Measurements from ENCODE around the gene LATS2.

LATS2 gene

DNA sequence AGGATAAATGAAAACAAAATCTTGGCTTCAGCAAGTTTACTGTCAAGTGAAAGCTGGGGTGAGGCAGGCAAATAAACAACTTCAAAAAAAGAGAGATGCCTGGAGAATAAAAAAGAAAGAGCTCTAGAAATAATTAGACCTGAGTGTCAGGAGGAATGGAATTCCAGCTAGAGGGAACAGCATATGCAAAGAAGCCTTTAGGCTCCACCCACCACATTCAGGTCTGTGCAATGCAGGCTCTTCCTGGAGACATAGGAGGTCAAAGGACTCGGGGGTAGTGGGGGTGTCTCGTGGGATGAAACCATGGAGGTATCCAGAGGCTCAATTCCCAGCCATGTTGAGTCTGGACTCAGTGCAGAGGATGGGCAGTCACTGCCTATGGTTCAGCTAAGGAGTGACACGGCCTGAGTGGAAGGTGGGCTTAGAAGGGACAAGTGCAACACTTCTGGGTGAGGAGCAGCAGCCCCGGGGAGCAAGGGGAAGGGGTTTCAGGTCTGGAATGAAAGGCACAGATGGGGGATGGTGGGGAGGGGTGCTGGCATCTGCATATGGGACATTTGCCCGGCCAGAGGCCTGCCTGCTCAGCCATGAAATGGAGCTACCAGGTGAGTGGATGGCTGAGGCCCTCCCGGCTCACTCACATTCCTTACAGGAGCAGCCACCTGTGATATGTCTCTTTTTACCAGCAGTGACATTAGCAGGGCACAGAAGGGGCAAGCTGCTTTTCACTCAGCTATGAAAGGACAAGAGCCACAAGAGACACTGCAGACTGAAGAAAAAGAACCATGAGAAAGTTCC, 12.3 kb downstream of the LATS2 start (continued):
- TF ChIP-seq, protein P1, sequence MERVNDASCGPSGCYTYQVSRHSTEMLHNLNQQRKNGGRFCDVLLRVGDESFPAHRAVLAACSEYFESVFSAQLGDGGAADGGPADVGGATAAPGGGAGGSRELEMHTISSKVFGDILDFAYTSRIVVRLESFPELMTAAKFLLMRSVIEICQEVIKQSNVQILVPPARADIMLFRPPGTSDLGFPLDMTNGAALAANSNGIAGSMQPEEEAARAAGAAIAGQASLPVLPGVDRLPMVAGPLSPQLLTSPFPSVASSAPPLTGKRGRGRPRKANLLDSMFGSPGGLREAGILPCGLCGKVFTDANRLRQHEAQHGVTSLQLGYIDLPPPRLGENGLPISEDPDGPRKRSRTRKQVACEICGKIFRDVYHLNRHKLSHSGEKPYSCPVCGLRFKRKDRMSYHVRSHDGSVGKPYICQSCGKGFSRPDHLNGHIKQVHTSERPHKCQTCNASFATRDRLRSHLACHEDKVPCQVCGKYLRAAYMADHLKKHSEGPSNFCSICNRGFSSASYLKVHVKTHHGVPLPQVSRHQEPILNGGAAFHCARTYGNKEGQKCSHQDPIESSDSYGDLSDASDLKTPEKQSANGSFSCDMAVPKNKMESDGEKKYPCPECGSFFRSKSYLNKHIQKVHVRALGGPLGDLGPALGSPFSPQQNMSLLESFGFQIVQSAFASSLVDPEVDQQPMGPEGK (CRISPR knock-in tag; IDR thresholded peaks at IDR 0.05; ENCODE audit: borderline replicate concordance), result no peak
- TF ChIP-seq ZNF565 (CRISPR knock-in tag; conservative IDR thresholded peaks at IDR 0.05; ENCODE audit: low read depth), result no peak
- TF ChIP-seq BACH2 (CRISPR knock-in tag; IDR thresholded peaks at IDR 0.05; ENCODE audit: borderline replicate concordance), result no peak

DNA sequence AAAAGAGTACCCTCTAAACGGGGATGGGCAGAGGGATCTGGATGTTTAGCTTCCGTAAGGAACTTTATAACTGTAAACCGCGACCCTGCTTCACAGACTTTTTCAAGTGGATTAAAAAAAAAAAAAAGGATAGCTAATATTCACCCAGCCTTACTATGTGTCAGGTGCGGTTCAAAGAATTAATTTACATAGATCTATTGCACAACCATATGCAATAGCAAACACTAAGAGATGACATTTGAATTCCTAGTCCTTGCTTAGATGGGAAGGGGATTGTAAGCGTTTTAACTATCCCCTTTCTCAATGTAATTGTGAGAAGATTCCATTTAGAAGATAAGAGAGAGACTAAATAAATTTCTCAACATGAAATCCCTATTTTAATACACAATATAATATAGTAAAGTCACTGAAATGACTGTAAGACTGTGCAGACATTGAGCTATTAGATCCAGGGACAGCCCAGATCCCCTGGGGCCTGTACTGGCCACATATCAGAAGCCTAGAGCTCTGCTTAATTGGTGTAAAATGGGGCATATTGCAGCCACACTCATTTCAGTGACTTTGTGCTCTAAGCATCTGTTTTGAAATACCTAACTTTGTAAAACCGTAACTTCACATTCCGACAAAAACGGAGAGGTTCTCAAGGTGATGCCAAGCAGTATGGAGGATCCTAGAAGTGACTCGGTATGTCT, 13.6 kb downstream of the LATS2 start:
- TF ChIP-seq RARB (CRISPR knock-in tag; IDR thresholded peaks at IDR 0.05) (no peak), ZNF565 (CRISPR knock-in tag; conservative IDR thresholded peaks at IDR 0.05; ENCODE audit: low read depth) (no peak), ZFP3 (CRISPR knock-in tag; IDR thresholded peaks at IDR 0.05) (no peak), OSR1 (CRISPR knock-in tag; IDR thresholded peaks at IDR 0.05) (no peak), TOX (CRISPR knock-in tag; IDR thresholded peaks at IDR 0.05; ENCODE audit: borderline replicate concordance) (no peak), TCF4 (CRISPR knock-in tag; IDR thresholded peaks at IDR 0.05; ENCODE audit: borderline replicate concordance) (no peak), ZNF70 (CRISPR knock-in tag; IDR thresholded peaks at IDR 0.05) (no peak), PPARA (CRISPR knock-in tag; IDR thresholded peaks at IDR 0.05; ENCODE audit: borderline replicate concordance) (no peak), CSDC2 (CRISPR knock-in tag; IDR thresholded peaks at IDR 0.05) (no peak), ARNTL (CRISPR knock-in tag; IDR thresholded peaks at IDR 0.05; ENCODE audit: borderline replicate concordance, low read depth) (no peak), ZFP30 (CRISPR knock-in tag; IDR thresholded peaks at IDR 0.05) (no peak)
- TF ChIP-seq, protein P2, sequence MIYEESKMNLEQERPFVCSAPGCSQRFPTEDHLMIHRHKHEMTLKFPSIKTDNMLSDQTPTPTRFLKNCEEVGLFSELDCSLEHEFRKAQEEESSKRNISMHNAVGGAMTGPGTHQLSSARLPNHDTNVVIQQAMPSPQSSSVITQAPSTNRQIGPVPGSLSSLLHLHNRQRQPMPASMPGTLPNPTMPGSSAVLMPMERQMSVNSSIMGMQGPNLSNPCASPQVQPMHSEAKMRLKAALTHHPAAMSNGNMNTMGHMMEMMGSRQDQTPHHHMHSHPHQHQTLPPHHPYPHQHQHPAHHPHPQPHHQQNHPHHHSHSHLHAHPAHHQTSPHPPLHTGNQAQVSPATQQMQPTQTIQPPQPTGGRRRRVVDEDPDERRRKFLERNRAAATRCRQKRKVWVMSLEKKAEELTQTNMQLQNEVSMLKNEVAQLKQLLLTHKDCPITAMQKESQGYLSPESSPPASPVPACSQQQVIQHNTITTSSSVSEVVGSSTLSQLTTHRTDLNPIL (CRISPR knock-in tag; IDR thresholded peaks at IDR 0.05; ENCODE audit: low read depth), result no peak
- TF ChIP-seq, protein P3, sequence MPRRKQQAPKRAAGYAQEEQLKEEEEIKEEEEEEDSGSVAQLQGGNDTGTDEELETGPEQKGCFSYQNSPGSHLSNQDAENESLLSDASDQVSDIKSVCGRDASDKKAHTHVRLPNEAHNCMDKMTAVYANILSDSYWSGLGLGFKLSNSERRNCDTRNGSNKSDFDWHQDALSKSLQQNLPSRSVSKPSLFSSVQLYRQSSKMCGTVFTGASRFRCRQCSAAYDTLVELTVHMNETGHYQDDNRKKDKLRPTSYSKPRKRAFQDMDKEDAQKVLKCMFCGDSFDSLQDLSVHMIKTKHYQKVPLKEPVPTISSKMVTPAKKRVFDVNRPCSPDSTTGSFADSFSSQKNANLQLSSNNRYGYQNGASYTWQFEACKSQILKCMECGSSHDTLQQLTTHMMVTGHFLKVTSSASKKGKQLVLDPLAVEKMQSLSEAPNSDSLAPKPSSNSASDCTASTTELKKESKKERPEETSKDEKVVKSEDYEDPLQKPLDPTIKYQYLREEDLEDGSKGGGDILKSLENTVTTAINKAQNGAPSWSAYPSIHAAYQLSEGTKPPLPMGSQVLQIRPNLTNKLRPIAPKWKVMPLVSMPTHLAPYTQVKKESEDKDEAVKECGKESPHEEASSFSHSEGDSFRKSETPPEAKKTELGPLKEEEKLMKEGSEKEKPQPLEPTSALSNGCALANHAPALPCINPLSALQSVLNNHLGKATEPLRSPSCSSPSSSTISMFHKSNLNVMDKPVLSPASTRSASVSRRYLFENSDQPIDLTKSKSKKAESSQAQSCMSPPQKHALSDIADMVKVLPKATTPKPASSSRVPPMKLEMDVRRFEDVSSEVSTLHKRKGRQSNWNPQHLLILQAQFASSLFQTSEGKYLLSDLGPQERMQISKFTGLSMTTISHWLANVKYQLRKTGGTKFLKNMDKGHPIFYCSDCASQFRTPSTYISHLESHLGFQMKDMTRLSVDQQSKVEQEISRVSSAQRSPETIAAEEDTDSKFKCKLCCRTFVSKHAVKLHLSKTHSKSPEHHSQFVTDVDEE (CRISPR knock-in tag; IDR thresholded peaks at IDR 0.05), result no peak
- no peak for ATAC-seq

DNA sequence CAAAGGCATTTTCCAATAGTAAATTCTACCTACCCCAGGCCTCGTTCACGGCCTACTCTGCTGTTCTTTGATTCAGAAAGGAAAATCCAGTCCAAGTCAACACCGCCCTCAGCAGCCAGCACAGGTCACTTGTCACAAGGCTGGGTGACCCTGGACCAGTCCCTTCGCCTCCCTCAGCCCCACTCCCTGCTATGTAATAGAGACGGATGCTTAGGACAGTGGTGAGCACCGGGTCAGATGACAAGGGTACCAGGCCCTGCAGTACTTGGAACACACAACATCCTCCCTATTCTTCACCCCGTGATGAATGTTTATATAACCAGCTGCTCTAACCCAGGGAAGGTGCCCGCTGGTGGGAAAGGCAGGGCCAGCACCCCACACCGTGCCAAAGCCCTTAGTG, 14.3 kb downstream of the LATS2 start:
- no peak for TF ChIP-seq CSDC2 (CRISPR knock-in tag; IDR thresholded peaks at IDR 0.05)
- no peak for TF ChIP-seq GLIS3 (CRISPR knock-in tag; IDR thresholded peaks at IDR 0.05)
- no peak for TF ChIP-seq ZFP3 (CRISPR knock-in tag; IDR thresholded peaks at IDR 0.05)
- no peak for TF ChIP-seq ZNF70 (CRISPR knock-in tag; IDR thresholded peaks at IDR 0.05)
- no peak for TF ChIP-seq ZNF8 (CRISPR knock-in tag; IDR thresholded peaks at IDR 0.05)
- TF ChIP-seq RARB (CRISPR knock-in tag; IDR thresholded peaks at IDR 0.05), result no peak
- no peak for TF ChIP-seq PPARA (CRISPR knock-in tag; IDR thresholded peaks at IDR 0.05; ENCODE audit: borderline replicate concordance)
- TF ChIP-seq, protein P3 (CRISPR knock-in tag; IDR thresholded peaks at IDR 0.05), result no peak
- TF ChIP-seq TOX (CRISPR knock-in tag; IDR thresholded peaks at IDR 0.05; ENCODE audit: borderline replicate concordance), result no peak
- no peak for TF ChIP-seq ISL1 (CRISPR knock-in tag; IDR thresholded peaks at IDR 0.05)
- no peak for TF ChIP-seq BACH2 (CRISPR knock-in tag; IDR thresholded peaks at IDR 0.05; ENCODE audit: borderline replicate concordance)
- TF ChIP-seq, protein P1 (CRISPR knock-in tag; IDR thresholded peaks at IDR 0.05; ENCODE audit: borderline replicate concordance), result no peak
- no peak for TF ChIP-seq ZNF565 (CRISPR knock-in tag; conservative IDR thresholded peaks at IDR 0.05; ENCODE audit: low read depth)
- no peak for TF ChIP-seq TCF4 (CRISPR knock-in tag; IDR thresholded peaks at IDR 0.05; ENCODE audit: borderline replicate concordance)
- TF ChIP-seq OSR1 (CRISPR knock-in tag; IDR thresholded peaks at IDR 0.05), result no peak
- no peak for ATAC-seq

Measured in SK-N-SH treated with all-trans-retinoic acid at 6 μM for 48 hours (cell line).